ENCODE data around the gene F11.
"Not testable (repeated sequence)": the region's sequence is repeated elsewhere in the genome, so short reads cannot be mapped to it uniquely, and the experiment has no call there.

The F11 gene

DNA sequence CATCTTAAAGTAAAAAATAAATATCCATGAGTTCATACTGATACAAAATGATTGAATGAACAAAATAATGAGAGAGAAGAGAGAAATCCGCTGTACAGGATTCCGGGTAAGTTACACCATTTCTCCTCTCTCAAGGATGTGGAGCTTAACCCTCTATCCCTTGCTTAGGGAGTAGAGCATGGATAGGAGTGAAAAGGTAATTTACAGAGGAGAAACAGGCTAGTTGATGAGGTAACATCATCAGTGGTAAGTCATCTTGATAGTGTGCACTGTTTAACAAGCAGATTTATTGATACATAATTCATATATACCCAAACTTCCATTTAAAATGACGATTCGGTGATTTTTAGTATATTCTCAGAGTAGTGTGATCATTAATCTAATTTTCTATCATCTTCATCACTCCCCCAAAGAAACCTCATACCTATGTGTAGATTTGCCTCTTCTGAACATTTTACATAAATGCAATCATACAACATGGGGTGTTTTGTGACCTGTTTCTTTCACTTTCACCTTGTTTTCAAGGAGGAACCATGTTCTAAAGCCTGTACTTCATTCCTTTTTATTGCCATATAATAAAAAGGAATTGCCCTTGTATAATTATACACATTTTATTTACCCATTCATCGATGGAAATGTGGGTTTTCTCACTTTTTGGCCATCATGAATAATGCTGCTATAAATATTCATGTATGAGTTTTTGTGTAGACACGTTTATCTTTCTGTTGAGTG is 34.8 kb downstream of the F11 start:
- DNase-seq = no peak

DNA sequence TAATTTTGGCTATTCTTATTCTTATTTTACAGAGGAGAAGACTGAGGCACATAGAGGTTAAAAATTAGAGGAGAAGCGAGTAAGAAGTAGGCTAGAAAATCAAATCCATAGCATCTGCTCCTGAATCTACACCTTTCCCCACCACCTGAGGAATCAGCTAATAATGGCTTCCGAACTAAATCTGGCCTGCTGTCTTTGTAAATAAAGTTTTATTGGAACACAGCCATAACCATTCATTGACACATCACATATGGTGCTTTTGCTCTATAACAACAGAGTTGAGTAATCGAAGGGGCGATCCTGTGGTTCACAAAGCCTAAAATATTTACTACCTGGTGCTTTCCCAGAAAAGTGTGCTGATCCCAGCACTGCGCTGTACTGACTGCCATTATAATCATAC is 38.2 kb downstream of the F11 start:
- no peak for DNase-seq

DNA sequence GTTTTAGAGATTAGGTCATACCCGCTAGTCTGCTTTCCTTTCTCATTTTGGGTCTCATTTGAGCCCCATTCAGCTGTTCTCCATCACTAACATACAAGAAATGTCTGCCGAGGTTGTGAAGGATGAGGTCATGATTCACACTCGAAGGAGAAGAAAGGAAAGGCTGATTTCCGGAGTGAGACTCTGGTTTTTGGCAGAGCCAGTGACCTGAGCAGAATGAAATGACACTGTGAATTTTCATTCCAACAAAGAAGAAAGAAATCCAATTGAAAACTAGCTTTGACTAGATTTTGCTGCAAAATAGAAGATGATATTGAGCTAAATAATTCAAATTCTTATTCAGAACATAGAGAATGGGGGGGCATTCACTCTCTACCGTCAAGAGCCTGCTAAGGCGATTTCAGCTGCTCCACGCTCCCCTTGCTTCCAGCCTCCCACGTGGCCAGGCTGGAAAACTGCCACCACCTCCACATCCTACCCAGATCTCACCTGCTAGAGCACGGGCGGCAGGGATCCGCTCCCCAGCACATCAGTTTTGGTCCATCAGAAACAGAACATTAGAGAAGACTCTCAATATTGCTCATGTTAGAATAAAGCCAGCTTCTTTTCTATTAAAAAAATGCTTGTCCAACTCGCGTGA is 39.0 kb downstream of the F11 start:
- DNase-seq = no peak

DNA sequence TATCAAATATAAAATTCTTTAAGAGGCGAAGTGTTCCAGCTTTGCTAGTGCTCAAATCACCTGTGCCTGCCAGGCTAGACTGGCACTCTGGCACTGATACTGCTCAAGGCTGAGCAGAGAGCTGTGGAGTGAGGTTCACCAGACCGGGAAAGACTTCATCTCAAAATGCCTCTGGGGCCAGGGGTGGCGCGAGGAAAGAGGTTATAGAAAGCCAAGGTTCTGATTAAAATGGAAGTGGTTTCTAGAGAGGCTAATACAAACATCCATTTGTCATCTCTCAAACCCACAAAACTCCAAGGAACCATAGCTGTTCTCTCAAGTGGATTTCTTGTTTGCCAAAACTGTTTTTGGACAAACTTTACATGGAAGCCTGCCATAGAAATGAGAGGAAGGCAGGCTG is 41.5 kb downstream of the F11 start:
- DNase-seq = no peak

DNA sequence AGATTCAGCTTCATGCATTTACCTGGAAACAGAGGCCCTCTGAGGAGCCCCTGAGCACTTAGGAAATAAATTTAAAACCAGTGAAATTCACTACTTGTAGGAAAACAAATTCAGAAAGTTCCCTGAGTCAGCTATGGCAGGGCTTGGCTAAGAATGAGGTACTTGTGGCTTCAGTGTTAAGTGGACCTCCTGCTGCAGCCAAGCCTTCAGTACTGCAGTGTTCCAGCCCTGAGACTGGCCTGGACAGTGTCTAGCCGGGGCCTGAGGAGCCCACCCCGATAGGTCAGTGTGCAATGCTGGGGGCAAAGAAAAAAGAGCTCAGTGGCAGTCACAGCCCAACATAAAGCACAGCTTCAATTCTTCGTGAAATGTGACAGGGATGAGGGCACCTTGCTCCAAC is 41.9 kb downstream of the F11 start:
- DNase-seq = no peak

DNA sequence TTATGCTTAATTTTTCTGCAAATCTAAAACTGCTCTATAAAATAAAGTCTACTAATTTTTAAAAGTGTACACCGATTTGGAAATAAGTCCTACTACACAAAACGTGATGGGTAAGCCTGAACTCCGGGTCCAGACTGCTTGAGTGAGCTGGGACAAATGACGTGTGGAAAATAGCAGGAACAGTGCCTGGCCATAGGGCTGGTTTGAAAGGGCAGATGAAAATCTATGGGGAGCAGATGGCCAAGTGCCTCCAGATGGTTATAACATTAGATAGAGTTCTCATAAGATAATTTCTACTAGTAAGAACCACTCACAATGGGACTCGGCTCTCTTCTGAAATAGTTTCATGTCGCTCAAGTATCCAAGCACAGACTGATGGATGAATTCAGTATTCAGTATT is 52.5 kb downstream of the F11 start:
- no peak for DNase-seq

DNA sequence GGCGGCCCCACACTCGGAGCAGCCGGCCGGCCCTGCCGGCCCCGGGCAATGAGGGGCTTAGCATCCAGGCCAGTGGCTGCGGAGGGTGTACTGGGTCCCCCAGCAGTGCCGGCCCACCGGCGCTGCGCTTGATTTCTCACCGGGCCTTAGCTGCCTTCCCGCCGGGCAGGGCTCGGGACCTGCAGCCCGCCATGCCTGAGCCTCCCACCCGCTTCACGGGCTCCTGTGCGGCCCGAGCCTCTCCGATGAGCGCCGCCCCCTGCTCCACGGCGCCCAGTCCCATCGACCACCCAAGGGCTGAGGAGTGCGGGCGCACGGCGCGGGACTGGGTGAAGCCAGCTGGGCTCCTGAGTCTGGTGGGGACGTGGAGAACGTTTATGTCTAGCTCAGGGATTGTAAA is 58.7 kb downstream of the F11 start:
- not testable (repeated sequence) for DNase-seq

DNA sequence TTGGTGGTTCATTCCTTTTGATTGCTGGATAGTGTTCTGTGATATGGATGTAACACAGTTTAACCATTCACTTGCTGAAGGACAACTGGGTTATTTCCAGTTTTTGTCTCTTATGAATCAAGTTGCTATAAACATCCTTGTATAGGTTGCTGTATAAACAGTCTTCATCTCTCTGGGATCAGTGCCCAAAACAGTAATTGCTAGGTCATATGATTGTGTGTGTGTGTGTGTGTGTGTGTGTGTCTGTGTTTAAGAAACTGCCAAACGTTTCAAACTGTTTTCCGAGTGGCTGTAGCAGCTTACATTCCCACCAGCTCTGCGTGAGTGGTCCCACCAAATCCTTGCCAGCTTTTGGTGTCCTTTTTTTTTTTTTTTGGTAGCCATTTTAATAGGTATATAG is 60.4 kb downstream of the F11 start:
- no peak for DNase-seq

DNA sequence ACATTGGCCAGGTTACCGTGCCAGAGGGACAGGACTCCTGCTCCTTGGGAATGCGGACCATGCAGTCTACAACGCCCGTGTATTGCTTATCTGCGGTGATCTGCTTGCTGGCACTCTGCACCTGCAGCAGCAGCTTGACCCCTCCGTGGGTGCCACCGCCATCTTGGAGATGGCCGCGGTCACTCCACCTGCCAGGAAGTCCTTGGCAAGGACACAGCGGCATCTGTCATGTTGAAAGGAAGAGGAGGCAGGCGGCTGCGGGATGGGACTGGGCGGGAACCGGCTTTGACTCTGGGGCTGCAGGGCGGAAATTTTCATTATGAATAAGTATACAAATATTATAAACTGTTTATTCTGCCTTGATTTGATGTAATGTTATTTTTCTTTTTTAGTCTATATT is 63.4 kb downstream of the F11 start:
- DNase-seq = no peak

DNA sequence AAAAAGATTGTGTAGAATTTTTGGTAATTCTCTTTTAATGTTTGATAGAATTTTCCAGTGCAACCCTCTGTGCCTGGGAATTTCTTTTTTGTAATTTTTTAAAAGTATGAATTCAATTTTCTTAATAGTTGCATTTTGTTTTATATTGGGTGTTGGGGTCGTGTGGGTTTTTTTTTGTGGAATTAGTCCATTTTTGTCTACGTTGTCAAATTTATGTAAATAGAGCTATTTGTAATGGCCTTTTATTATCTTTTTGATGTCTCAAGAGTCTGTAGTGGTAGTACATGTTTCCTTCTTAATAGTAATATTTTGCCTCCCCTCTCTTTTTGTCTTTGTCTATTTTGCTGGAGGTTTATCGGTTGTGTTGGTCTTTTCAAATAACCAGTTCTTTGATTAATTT is 64.4 kb downstream of the F11 start:
- DNase-seq = no peak

DNA sequence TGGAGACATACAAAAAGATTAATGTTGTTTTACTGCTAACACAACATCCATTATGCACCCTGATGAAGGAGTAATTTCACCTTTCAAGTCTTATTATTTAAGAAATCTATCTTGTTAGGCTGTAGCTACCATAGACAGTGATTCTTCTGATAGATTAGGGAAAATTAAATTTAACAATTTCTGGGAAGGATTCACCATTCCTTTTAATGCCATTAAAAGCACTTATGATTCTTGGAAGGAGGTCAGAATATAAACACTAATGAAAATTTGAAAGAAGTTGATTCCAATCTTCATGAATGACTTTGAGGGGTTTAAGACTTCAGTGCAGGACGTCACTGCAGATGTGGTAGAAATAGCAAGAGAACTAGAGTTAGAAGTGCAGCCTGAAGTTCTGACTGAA is 69.8 kb downstream of the F11 start:
- no peak for DNase-seq
